HEK293T (cell line): Measurements from ENCODE around the gene PCDH9.

ENCODE experiments used
- BHLHE40 ChIP-seq: fragments of 450-650 bp; IDR thresholded peaks from 2 replicates; pipeline ENCODE4 v1.6.1; 2016; ENCODE audit warnings: mild to moderate bottlenecking, moderate library complexity, borderline replicate concordance
- PKNOX1 ChIP-seq: fragments of 450-650 bp; IDR thresholded peaks from 2 replicates; pipeline ENCODE4 v1.6.1; 2016
- SP1 ChIP-seq: fragments of 450-650 bp; IDR thresholded peaks from 2 replicates; pipeline ENCODE4 v1.6.1; 2017
- ZNF384 ChIP-seq: fragments of 450-650 bp; IDR thresholded peaks from 2 replicates; pipeline ENCODE4 v1.6.1; 2016

- TF ChIP-seq SP1 (no peak), BHLHE40 (no peak), PKNOX1 (no peak), ZNF384 (no peak)
Measured at GRCh38 chr13:66933527-66933926, 296.6 kb downstream of the PCDH9 start.
